CD4-positive, alpha-beta T cell treated with Interleukin-17A for 1 hour (primary cell): ENCODE measurements around the gene TK2.
"Not testable (repeated sequence)": the region's sequence is repeated elsewhere in the genome, so short reads cannot be mapped to it uniquely, and the experiment has no call there.

Experiments used
- DNase-seq: peaks from one replicate; pipeline ENCODE4 v3.0.0-alpha.2; 2020

The TK2 gene

GRCh38 chr16:66502020-66502913 lies 47.7 kb downstream of the TK2 start:
- no peak for DNase-seq

- not testable (repeated sequence) for DNase-seq
Measured at GRCh38 chr16:66501563-66501962, 48.4 kb downstream of the TK2 start.

- not testable (repeated sequence) for DNase-seq
Measured at GRCh38 chr16:66497921-66498320, 52.0 kb downstream of the TK2 start.

- not testable (repeated sequence) for DNase-seq
Measured at GRCh38 chr16:66496226-66496625, 53.7 kb downstream of the TK2 start.

GRCh38 chr16:66495440-66495839 lies 54.5 kb downstream of the TK2 start:
- DNase-seq = no peak

GRCh38 chr16:66494916-66495315 lies 55.0 kb downstream of the TK2 start:
- no peak for DNase-seq

- DNase-seq = no peak
Measured at GRCh38 chr16:66493490-66494401, 56.2 kb downstream of the TK2 start.

GRCh38 chr16:66491716-66492064 lies 58.2 kb downstream of the TK2 start:
- DNase-seq = no peak

GRCh38 chr16:66490774-66491715 lies 58.9 kb downstream of the TK2 start:
- no peak for DNase-seq

GRCh38 chr16:66489818-66490217 lies 60.1 kb downstream of the TK2 start:
- no peak for DNase-seq

GRCh38 chr16:66489385-66489784 lies 60.5 kb downstream of the TK2 start:
- DNase-seq = no peak

- DNase-seq = no peak
Measured at GRCh38 chr16:66488505-66488904, 61.4 kb downstream of the TK2 start.

GRCh38 chr16:66487580-66488275 lies 62.2 kb downstream of the TK2 start:
- DNase-seq = no peak

- DNase-seq = no peak
Measured at GRCh38 chr16:66486773-66487579, 62.9 kb downstream of the TK2 start.

GRCh38 chr16:66486199-66486772 lies 63.6 kb downstream of the TK2 start:
- no peak for DNase-seq

GRCh38 chr16:66485376-66485775 lies 64.5 kb downstream of the TK2 start:
- no peak for DNase-seq

GRCh38 chr16:66484453-66485213 lies 65.3 kb downstream of the TK2 start:
- no peak for DNase-seq

GRCh38 chr16:66483689-66484452 lies 66.1 kb downstream of the TK2 start:
- DNase-seq = peak; percentile 77

GRCh38 chr16:66481943-66482390 lies 68.0 kb downstream of the TK2 start:
- DNase-seq = no peak
